ENCODE measurements around the gene LSS.

The LSS gene

DNA sequence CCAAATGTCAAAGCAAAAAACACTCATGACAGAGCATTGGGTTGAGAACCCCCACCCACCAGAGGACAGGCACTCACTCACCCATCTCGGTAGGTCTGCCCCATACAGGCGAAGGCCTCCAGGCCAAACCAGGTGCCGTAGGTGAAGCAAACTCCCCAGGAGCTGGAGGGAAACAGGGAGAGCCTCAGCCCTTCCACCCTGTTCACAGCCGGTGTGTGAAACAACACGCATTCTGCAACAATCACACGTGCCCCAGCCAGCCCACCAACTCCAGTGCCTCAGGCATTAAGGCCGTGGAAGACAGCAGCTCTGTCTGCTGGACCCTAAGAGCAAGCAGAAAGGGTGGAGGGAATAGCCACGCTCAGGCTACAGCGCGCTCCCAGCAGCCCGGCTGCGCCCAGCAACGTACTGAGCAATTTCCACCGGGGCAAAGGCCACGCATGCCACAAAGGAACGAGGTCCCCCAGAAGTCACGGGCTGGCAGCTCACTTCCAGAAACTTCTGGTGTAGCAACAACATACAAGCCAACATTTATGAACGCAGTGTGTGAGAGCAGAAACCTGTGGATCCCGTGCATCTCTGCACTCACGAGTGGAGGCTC is 32.9 kb downstream of the LSS start:
- no peaks in the 10 kb centered on the region for H3K9me3 Mint-ChIP-seq
- H3K27ac Mint-ChIP-seq = no peak overlapping the region
- H3K36me3 Mint-ChIP-seq = peaks cover 60 to 69% of the 10 kb centered on the region in 2 donors
- no peaks in the 10 kb centered on the region for H3K4me1 Mint-ChIP-seq
- ATAC-seq (replicated peaks) = no peak
- H3K27me3 Mint-ChIP-seq = no peaks in the 10 kb centered on the region
- no peak overlapping the region for H3K4me3 Mint-ChIP-seq
- no peak for DNase-seq

- Mint-ChIP-seq H3K4me1 (no peaks in the 10 kb centered on the region), H3K4me3 (no peak overlapping the region), H3K9me3 (no peaks in the 10 kb centered on the region), H3K36me3 (peaks cover 56 to 64% of the 10 kb centered on the region in 2 donors), H3K27ac (no peak overlapping the region), H3K27me3 (no peaks in the 10 kb centered on the region)
- ATAC-seq (replicated peaks) (no peak), DNase-seq (no peak)
These were observed 33.9 kb downstream of the LSS start for GRCh38 chr21:46194374-46195334.

- Mint-ChIP-seq H3K4me3 (no peak overlapping the region), H3K36me3 (peaks cover 53 to 61% of the 10 kb centered on the region in 2 donors), H3K27me3 (no peaks in the 10 kb centered on the region), H3K9me3 (no peaks in the 10 kb centered on the region), H3K4me1 (no peaks in the 10 kb centered on the region), H3K27ac (no peak overlapping the region)
- DNase-seq = no peak
- ATAC-seq (replicated peaks) = no peak
These were observed 34.7 kb downstream of the LSS start for GRCh38 chr21:46193829-46194373.

GRCh38 chr21:46191686-46192575 is 36.6 kb downstream of the LSS start:
- no peaks in the 10 kb centered on the region for H3K4me1 Mint-ChIP-seq
- no peak overlapping the region for H3K27ac Mint-ChIP-seq
- H3K9me3 Mint-ChIP-seq = no peaks in the 10 kb centered on the region
- H3K27me3 Mint-ChIP-seq = no peaks in the 10 kb centered on the region
- no peak for DNase-seq
- no peak overlapping the region for H3K4me3 Mint-ChIP-seq
- ATAC-seq (replicated peaks) = no peak
- H3K36me3 Mint-ChIP-seq = peaks cover 39 to 53% of the 10 kb centered on the region in 2 donors

- DNase-seq = no peak
- H3K27me3 Mint-ChIP-seq = no peaks in the 10 kb centered on the region
- peaks cover 36 to 46% of the 10 kb centered on the region in 2 donors for H3K36me3 Mint-ChIP-seq
- ATAC-seq (replicated peaks) = no peak
- no peaks in the 10 kb centered on the region for H3K4me1 Mint-ChIP-seq
- H3K9me3 Mint-ChIP-seq = no peaks in the 10 kb centered on the region
- H3K27ac Mint-ChIP-seq = no peak overlapping the region
- H3K4me3 Mint-ChIP-seq = no peak overlapping the region
These were observed 37.3 kb downstream of the LSS start for GRCh38 chr21:46191257-46191685.

DNA sequence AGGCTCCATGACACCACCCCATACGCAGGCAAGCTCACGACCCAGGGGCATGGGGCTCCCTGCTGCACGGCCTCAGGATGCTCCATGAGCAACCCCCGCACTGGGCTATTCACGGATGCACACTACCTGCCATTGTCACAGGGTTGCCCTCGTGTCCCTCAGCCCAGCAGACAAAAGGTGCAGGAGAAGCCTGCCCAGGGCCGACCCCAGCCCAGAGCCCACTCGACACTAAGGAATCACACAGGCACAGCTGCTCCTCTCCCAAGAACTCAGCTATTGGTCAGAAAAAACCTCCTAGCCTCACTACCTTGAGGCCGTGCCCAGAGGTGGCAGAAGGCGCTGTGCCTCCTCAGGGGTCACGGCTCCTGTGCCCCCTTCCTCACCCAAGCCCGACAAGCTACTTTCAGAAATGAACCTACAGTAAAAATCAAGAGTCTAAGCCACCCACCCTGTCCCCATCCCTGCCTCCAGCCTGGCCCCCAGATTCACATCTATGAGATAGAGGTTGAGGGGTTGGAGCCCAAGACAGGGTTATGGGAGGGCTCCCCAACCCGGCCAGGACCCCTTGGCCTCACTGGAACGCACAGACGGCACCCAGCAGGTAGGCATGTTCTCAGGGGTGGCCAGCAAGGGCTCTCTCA is 38.0 kb downstream of the LSS start:
- ATAC-seq (replicated peaks) (no peak), DNase-seq (no peak)
- peaks cover 36 to 43% of the 10 kb centered on the region in 2 donors for H3K36me3 Mint-ChIP-seq
- no peak overlapping the region for H3K4me3 Mint-ChIP-seq
- no peak overlapping the region for H3K27ac Mint-ChIP-seq
- H3K9me3 Mint-ChIP-seq = no peaks in the 10 kb centered on the region
- H3K27me3 Mint-ChIP-seq = no peaks in the 10 kb centered on the region
- no peaks in the 10 kb centered on the region for H3K4me1 Mint-ChIP-seq

DNA sequence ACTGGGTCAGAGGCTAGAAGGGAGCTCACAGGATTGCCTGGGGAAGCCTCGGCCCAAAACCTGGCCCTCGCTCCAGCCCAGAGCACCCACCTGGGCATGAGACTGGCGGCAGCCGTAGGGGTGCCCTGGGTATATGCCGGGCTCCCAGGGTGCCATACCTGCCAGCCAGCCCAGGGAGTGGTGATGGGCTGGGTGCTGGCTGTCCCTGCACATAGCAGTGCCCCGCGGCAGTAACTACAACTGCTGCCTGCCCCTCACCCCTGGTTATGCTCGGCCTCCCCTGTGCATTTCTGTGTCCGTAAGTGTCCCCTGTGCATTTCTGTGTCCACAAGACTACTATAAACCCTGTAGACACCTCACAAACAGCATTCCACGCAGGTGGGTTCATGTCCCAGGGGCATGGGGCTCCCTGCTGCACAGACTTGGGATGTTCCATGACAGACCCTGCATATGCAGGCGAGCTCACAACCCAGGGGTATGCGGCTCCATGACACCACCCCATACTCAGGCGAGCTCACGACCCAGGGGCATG is 38.5 kb downstream of the LSS start:
- Mint-ChIP-seq H3K27me3 (no peaks in the 10 kb centered on the region), H3K4me1 (no peaks in the 10 kb centered on the region), H3K27ac (no peak overlapping the region), H3K4me3 (no peak overlapping the region), H3K9me3 (no peaks in the 10 kb centered on the region), H3K36me3 (peaks cover 31 to 39% of the 10 kb centered on the region in 2 donors)
- no peak for DNase-seq
- ATAC-seq (replicated peaks) = no peak

DNA sequence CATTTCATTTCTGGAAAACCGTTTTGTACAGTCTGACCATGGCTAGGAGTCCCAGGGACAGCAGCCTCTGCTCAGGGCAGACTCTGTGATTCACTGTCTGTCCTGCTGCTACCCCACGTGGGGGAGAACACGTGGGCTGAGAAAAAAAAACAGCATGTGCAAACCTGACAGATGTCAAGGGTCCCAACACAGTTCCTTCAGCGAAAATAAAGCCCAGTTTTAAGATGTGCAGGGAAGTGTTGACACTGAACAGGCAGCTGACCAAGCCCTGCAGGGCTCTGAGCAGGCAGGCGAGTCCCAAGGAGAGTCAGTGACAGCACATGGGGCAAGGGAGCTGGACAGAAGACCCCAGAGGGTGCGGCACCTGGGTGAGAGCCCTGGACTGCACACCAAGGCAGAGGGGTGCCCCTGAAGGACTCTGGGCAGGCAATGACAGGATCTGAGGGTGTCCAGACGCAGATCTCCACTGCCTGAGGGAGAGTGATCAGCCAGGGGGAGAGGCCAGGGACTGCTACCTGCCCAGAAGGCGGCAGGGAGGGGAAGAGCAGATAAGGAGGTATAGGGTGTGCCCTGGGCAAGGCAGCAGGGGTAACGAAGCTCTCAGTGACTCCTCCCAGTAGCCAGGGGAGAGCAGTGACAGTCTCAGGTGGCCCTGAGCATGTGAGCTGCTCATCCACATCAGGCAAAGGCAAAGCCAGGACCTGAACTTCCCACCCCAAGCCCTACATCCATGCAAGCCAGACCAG is 39.2 kb downstream of the LSS start:
- Mint-ChIP-seq H3K4me1 (no peaks in the 10 kb centered on the region), H3K9me3 (no peaks in the 10 kb centered on the region), H3K4me3 (no peak overlapping the region), H3K27ac (no peak overlapping the region), H3K36me3 (peaks cover 25 to 38% of the 10 kb centered on the region in 2 donors), H3K27me3 (no peaks in the 10 kb centered on the region)
- ATAC-seq (replicated peaks) = no peak
- no peak for DNase-seq

DNA sequence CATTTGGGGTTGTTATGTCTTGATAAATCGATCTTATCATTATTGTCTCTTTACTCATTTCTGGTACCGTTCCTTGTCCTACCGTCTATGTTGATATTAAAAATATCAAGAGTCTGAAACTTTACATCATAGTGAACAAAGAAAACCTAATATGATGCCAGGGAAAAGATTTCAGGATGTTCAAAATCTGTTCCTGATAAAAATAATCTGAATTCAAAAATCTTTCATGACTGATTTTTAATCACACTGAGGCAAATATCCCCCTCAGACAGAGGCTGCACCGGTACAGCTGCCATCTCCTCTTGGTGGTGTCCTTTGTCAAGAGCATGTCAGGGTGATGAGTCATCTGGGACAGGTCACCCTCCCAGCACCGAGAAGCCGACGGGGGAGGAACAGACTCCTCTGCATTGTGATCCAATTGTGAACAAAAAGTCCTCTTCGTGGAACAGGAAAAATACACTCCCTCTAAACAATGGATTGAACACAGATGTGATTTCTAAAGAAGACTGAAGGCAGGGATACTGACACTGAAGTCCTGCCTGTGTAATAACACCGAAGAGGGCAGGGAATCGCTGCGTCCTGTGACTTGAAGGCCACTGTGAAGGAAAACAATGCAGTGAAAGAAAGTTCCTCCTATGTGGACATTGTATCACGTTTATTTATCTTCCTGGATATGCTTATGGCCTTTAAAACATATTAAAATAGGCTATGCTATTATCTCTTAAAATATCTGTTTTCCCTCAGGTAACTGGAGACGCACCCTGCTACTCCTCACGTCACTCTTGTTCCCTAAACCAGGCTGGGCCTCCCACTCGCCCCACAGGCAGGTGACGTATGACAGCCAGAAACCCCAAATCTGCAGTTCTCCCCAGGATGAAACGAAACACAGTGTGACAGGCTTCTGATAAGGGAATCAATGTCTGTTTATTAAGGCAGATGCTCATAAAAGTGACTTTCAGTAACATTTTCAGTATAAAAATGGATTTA is 40.1 kb downstream of the LSS start:
- Mint-ChIP-seq H3K4me1 (peaks cover 0 to 5% of the 10 kb centered on the region in 2 donors), H3K27me3 (no peaks in the 10 kb centered on the region), H3K4me3 (no peak overlapping the region), H3K9me3 (no peaks in the 10 kb centered on the region), H3K36me3 (peaks cover 16 to 29% of the 10 kb centered on the region in 2 donors), H3K27ac (peak overlapping the region; percentile 43)
- no peak for ATAC-seq (replicated peaks)
- DNase-seq = no peak

GRCh38 chr21:46187814-46188213 is 40.8 kb downstream of the LSS start:
- no peaks in the 10 kb centered on the region for H3K9me3 Mint-ChIP-seq
- ATAC-seq (replicated peaks) (no peak), DNase-seq (no peak)
- H3K4me3 Mint-ChIP-seq = no peak overlapping the region
- H3K4me1 Mint-ChIP-seq = peaks cover 2 to 10% of the 10 kb centered on the region in 2 donors
- H3K36me3 Mint-ChIP-seq = peaks cover 13 to 27% of the 10 kb centered on the region in 2 donors
- H3K27ac Mint-ChIP-seq = no peak overlapping the region
- H3K27me3 Mint-ChIP-seq = no peaks in the 10 kb centered on the region

DNA sequence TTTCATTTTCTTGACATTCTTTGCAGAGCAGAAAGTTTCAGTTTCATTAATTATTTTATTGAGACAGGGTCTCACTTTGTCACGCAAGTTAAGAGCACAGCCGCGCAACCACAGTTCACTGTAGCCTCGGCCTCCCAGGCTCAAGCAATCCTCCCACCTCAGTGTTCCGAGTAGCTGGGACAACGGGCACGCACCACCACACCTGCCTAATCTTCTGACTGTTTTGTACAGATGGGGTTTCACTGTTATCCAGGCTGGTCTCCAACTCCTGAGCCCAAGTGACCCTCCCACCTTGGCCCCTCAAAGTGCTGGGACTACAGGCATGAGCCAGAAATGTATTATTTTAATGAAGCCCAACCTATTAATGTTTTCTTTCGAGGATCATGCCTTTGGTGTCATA is 41.3 kb downstream of the LSS start:
- no peaks in the 10 kb centered on the region for H3K9me3 Mint-ChIP-seq
- peaks cover 12 to 27% of the 10 kb centered on the region in 2 donors for H3K36me3 Mint-ChIP-seq
- no peak overlapping the region for H3K4me3 Mint-ChIP-seq
- ATAC-seq (replicated peaks) (no peak), DNase-seq (no peak)
- peaks cover 2 to 11% of the 10 kb centered on the region in 2 donors for H3K4me1 Mint-ChIP-seq
- no peak overlapping the region for H3K27ac Mint-ChIP-seq
- H3K27me3 Mint-ChIP-seq = no peaks in the 10 kb centered on the region

DNA sequence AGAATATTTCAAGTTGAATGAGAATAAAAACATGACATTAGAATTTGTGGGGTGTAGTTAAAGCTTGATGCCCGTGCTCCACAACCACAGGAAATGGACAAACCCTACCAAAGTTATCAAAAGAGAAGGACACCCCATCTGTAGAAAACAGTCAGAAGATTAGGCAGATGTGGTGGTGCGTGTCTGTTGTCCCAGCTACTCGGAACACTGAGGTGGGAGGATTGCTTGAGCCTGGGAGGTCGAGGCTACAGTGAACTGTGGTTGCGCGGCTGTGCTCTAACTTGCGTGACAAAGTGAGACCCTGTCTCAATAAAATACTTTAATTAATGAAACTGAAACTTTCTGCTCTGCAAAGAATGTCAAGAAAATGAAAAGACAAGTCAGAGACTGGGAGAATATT is 42.9 kb downstream of the LSS start:
- Mint-ChIP-seq H3K27me3 (no peaks in the 10 kb centered on the region), H3K4me3 (no peak overlapping the region), H3K36me3 (peaks cover 7 to 18% of the 10 kb centered on the region in 2 donors), H3K4me1 (peaks cover 2 to 11% of the 10 kb centered on the region in 2 donors), H3K27ac (no peak overlapping the region), H3K9me3 (no peaks in the 10 kb centered on the region)
- DNase-seq (no peak), ATAC-seq (replicated peaks) (no peak)
